Neural crest cell (in vitro differentiated cells): Measurements from ENCODE around the gene DOK6. TPM values are rescaled to one million over a fixed set of nuclear protein-coding genes. Genes with fewer than 3 reads are reported as not detected.

Experiments used
- DNase-seq: peaks from one replicate; pipeline ENCODE4 v3.0.0; 2021; ENCODE audit warnings: low read depth, mixed read lengths, low spot score
- H3K27ac Mint-ChIP-seq: one replicate; pipeline ENCODE4 v1.8.0; 2021; ENCODE audit warnings: mild to moderate bottlenecking, mixed read lengths; ENCODE audit not compliant: unreplicated experiment
- H3K27me3 Mint-ChIP-seq: 2 replicates; pipeline ENCODE4 v1.8.0; 2021; ENCODE audit warnings: low read depth, mild to moderate bottlenecking, mixed read lengths
- H3K36me3 Mint-ChIP-seq: 2 replicates; pipeline ENCODE4 v1.8.0; 2021; ENCODE audit warnings: low read depth, mild to moderate bottlenecking, mixed read lengths
- H3K4me1 Mint-ChIP-seq: 2 replicates; pipeline ENCODE4 v1.8.0; 2021; ENCODE audit warnings: mixed read lengths
- H3K4me3 Mint-ChIP-seq: one replicate; pipeline ENCODE4 v1.8.0; 2021; ENCODE audit warnings: mild to moderate bottlenecking, mixed read lengths
- H3K9me3 Mint-ChIP-seq: 2 replicates; pipeline ENCODE4 v1.8.0; 2021; ENCODE audit warnings: mixed read lengths
- total RNA-seq: library from RNA; stranded (reverse); gene quantifications from 2 replicates; pipeline ENCODE4 v1.2.1, GENCODE V29; 2021
- TF ChIP-seq, protein P1 (sequence below): fragments of 200-600 bp; sonication (generic); conservative IDR thresholded peaks from 2 replicates; pipeline ENCODE4 v1.5.0; 2021; ENCODE audit warnings: antibody characterized with exemption, mild to moderate bottlenecking

Gene DOK6
- total RNA-seq, 1 donor from 2014 or later: 3.6 TPM

DNA sequence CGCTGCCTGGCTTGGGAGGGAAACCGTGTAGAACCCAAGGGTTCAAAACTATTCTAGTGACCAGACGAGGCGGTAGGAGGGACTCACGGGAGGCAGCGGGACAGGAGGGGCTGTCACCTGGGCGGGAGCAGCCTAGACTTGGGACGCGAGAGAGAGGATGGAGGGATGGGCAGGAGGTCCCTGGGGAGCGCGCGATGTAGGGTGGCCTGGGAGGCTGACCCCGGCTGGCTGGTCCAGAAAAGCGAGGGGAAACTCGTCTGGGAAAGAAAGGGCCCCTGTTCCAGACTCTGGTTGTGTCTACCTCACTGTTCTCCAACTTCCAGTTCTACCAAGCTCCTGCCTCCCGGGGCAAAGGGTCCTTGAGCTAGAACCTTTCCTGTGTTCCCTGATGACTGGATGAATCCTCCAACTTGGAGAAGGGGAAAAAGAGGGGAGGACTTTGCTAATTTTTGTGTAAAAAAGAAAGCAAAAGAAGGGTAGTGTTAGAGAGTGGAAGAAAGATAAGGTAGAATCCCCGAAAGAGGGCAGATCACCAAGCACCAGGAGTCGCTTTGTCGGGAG lies 1.4 kb downstream of the DOK6 start:
- H3K9me3 Mint-ChIP-seq: no peaks in the 10 kb centered on the region
- peaks cover 25% of the 10 kb centered on the region for H3K4me1 Mint-ChIP-seq
- no peak for DNase-seq
- H3K27ac Mint-ChIP-seq: no peak overlapping the region
- no peaks in the 10 kb centered on the region for H3K36me3 Mint-ChIP-seq
- peaks cover 47% of the 10 kb centered on the region for H3K27me3 Mint-ChIP-seq
- H3K4me3 Mint-ChIP-seq: peak overlapping the region; percentile 90
- TF ChIP-seq, protein P1, sequence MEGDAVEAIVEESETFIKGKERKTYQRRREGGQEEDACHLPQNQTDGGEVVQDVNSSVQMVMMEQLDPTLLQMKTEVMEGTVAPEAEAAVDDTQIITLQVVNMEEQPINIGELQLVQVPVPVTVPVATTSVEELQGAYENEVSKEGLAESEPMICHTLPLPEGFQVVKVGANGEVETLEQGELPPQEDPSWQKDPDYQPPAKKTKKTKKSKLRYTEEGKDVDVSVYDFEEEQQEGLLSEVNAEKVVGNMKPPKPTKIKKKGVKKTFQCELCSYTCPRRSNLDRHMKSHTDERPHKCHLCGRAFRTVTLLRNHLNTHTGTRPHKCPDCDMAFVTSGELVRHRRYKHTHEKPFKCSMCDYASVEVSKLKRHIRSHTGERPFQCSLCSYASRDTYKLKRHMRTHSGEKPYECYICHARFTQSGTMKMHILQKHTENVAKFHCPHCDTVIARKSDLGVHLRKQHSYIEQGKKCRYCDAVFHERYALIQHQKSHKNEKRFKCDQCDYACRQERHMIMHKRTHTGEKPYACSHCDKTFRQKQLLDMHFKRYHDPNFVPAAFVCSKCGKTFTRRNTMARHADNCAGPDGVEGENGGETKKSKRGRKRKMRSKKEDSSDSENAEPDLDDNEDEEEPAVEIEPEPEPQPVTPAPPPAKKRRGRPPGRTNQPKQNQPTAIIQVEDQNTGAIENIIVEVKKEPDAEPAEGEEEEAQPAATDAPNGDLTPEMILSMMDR: no peak

DNA sequence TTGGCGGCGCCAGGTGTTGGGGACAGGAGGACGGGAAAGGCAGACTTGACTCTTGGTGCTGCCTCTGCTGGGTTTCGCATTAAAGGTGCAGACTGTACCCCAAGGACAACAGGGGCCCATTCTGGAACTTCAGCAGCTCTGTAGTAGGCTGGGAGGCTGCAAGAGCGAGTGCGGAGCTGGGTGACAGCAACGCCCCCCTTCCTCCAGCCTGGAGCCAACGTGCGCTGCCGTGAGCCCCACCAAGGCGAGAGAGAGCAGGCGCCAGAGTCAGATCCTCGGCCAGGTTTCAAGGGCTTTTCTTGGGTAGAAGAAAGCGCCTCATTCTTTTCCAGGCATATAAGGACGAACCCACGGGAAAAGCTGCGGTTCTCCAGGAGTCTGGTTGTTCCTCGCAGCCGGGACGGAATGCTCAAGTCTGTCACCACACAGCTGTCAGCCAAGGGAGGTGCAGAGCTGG lies 1.9 kb downstream of the DOK6 start:
- DNase-seq: no peak
- no peaks in the 10 kb centered on the region for H3K36me3 Mint-ChIP-seq
- no peaks in the 10 kb centered on the region for H3K9me3 Mint-ChIP-seq
- peaks cover 47% of the 10 kb centered on the region for H3K27me3 Mint-ChIP-seq
- TF ChIP-seq, protein P1: no peak
- peak overlapping the region; percentile 90 for H3K4me3 Mint-ChIP-seq
- peaks cover 25% of the 10 kb centered on the region for H3K4me1 Mint-ChIP-seq
- no peak overlapping the region for H3K27ac Mint-ChIP-seq

DNA sequence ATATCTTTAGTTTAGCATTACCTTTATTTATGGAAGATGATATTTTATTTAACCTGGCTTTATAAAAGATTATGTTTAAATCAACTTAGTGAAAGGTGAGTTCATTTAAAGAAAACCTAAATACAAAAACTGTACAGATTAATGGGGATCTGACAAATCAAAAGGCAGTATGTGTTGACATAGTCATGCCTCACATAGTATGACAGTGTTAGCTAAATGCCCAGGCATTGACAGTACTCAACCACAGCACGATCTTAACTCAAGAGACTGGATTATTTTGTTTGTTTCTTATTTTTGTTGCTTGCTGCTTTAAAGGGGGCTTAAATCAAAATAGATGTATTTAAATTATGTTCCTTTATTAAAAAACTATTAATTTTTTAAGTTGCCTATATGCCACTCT lies 7.8 kb downstream of the DOK6 start:
- Mint-ChIP-seq H3K9me3 (no peaks in the 10 kb centered on the region), H3K27ac (no peak overlapping the region), H3K4me1 (no peaks in the 10 kb centered on the region), H3K36me3 (no peaks in the 10 kb centered on the region), H3K27me3 (peaks cover 12% of the 10 kb centered on the region), H3K4me3 (no peak overlapping the region)
- TF ChIP-seq, protein P1: no peak
- no peak for DNase-seq

DNA sequence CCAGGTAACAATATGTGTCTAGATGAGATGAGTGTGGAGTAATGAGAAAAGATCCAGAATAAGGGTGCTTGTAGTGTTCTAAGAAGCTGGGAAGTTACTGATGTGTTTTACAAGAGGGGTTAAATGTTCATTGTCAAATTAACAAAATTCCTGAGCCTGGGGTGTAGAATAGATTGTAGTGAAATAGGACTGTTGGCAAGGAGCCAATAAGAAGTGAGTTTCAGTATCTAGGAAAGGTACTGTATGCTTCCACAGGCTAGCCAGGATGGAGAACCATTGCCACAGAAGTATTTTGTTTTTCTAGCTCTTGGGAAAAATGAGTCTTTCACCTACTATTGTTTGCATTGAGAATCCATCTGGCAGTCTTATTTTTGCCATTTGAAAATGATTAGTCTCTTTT lies 10.5 kb downstream of the DOK6 start:
- Mint-ChIP-seq H3K27ac (no peak overlapping the region), H3K4me3 (no peak overlapping the region), H3K27me3 (no peaks in the 10 kb centered on the region), H3K36me3 (no peaks in the 10 kb centered on the region), H3K9me3 (peaks cover 2% of the 10 kb centered on the region), H3K4me1 (no peaks in the 10 kb centered on the region)
- DNase-seq: no peak
- TF ChIP-seq, protein P1: no peak

DNA sequence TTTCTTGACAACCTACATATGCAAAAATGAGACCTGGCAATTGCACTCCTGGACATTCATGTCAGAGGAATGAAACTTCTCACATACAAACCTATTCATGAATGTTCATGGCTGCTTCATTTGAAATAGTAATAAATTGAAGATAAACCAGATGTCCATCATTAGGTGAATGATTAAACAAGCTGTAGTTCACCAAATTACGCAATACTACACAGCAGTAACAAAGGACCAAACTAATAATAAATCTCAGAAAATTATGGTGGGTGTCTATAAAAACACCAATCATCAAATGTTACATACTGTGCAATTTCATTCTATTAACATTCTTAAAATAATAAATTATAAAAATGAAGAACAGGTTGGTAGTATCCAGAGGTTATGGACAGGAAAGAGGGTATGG lies 13.5 kb downstream of the DOK6 start:
- no peak overlapping the region for H3K27ac Mint-ChIP-seq
- H3K9me3 Mint-ChIP-seq: peaks cover 2% of the 10 kb centered on the region
- no peaks in the 10 kb centered on the region for H3K27me3 Mint-ChIP-seq
- H3K4me3 Mint-ChIP-seq: no peak overlapping the region
- no peaks in the 10 kb centered on the region for H3K36me3 Mint-ChIP-seq
- TF ChIP-seq, protein P1: no peak
- no peaks in the 10 kb centered on the region for H3K4me1 Mint-ChIP-seq
- DNase-seq: no peak
